Left ventricle myocardium inferior (tissue), 1 donor: ENCODE measurements around the gene PAN2. TPM values are rescaled to one million over a fixed set of nuclear protein-coding genes. Genes with fewer than 3 reads are reported as not detected.
"Not testable (repeated sequence)": the region's sequence is repeated elsewhere in the genome, so short reads cannot be mapped to it uniquely, and the experiment has no call there.

Experiments used
- DNase-seq: peaks from one replicate; pipeline ENCODE4 v3.0.0-alpha.2; 2020
- H3K27ac ChIP-seq: fragments of 200-600 bp; replicated peaks from 2 replicates; pipeline ENCODE4 v1.8.0; 2021
- H3K27me3 ChIP-seq: fragments of 200-600 bp; 2 replicates; pipeline ENCODE4 v1.8.0; 2021; ENCODE audit warnings: low read depth
- H3K36me3 ChIP-seq: fragments of 200-600 bp; 2 replicates; pipeline ENCODE4 v1.8.0; 2021
- H3K4me1 ChIP-seq: fragments of 200-600 bp; 2 replicates; pipeline ENCODE4 v1.8.0; 2021
- H3K4me3 ChIP-seq: fragments of 200-600 bp; 2 replicates; pipeline ENCODE4 v1.8.0; 2021; ENCODE audit warnings: mild to moderate bottlenecking, moderate library complexity
- H3K9me3 ChIP-seq: fragments of 200-600 bp; replicated peaks from 2 replicates; pipeline ENCODE4 v1.8.0; 2021
- intact Hi-C: fragments of 100-400 bp; cut with micrococcal nuclease; formaldehyde crosslinking; loops from one replicate; pipeline ENCODE4 v1.11.0; 2022
- total RNA-seq: library from RNA; stranded (reverse); fragmentation: NEBNext Ultra II Directional; extraction: Animal tissue kit (Norgen Biotek cat#: 25700); gene quantifications from one replicate; pipeline ENCODE4 v1.2.1, GENCODE V29; 2021
- TF ChIP-seq, protein P1 (sequence below): fragments of 200-600 bp; IDR thresholded peaks from 2 replicates; pipeline ENCODE4 v1.8.0; 2021; ENCODE audit warnings: antibody characterized with exemption, mild to moderate bottlenecking, borderline replicate concordance
- donor health status: DM: no; HTN: yes; CAD: no; lungs with severe emphysema.

Gene PAN2
- total RNA-seq, 1 donor from 2014 or later = 49.5 TPM

DNA sequence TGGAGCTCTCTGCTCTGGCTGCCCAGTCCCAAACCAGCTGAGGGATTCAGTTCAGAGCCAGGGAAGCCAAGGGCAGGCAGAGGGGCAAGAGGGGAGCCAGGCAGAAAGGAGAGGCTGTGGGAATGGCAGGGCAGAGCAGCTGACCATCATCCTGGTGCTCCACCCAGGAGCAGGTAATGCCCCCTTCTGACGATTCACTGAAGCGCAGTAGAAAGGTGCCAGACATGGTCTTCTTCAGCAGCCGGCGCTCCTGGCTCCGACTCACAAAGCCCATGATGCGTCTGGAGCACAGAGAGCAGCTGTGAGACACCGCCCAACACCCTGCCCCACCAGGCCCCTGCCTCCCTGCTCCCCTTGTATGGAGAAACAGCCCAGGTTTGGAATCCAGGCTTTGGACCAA is 12.9 kb upstream of the PAN2 start:
- DNase-seq = no peak
- Histone ChIP-seq H3K27me3 (no peaks in the 10 kb centered on the region), H3K36me3 (peaks cover 93% of the 10 kb centered on the region), H3K9me3 (no peaks in the 10 kb centered on the region), H3K4me1 (no peaks in the 10 kb centered on the region), H3K4me3 (no peak overlapping the region), H3K27ac (no peak overlapping the region)
- intact Hi-C loops = no loop called here
- TF ChIP-seq, protein P1, sequence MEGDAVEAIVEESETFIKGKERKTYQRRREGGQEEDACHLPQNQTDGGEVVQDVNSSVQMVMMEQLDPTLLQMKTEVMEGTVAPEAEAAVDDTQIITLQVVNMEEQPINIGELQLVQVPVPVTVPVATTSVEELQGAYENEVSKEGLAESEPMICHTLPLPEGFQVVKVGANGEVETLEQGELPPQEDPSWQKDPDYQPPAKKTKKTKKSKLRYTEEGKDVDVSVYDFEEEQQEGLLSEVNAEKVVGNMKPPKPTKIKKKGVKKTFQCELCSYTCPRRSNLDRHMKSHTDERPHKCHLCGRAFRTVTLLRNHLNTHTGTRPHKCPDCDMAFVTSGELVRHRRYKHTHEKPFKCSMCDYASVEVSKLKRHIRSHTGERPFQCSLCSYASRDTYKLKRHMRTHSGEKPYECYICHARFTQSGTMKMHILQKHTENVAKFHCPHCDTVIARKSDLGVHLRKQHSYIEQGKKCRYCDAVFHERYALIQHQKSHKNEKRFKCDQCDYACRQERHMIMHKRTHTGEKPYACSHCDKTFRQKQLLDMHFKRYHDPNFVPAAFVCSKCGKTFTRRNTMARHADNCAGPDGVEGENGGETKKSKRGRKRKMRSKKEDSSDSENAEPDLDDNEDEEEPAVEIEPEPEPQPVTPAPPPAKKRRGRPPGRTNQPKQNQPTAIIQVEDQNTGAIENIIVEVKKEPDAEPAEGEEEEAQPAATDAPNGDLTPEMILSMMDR = no peak

DNA sequence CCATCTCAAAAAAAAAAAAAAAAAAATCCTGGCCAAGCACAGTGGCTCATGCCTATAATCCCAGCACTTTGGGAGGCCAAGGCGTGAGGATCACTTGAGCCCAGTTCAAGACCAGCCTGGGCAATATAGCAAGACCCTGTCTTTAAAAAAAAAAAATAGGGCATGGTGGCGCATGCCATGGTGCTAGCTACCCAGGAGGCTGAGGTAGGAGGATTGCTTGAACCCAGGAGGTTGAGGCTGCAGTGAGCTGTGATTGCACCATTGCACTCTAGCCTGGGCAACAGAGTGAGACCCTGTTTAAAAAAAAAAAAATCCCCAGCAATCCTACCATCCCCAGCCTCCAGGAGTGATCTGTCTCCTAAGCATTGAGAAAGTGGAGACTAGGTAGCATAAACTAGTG is 8.5 kb upstream of the PAN2 start:
- H3K27ac ChIP-seq, H3K4me3 ChIP-seq, H3K27me3 ChIP-seq, H3K4me1 ChIP-seq, intact Hi-C loops, H3K9me3 ChIP-seq, DNase-seq: not testable (repeated sequence)
- H3K36me3 ChIP-seq = peaks cover 51% of the 10 kb centered on the region

DNA sequence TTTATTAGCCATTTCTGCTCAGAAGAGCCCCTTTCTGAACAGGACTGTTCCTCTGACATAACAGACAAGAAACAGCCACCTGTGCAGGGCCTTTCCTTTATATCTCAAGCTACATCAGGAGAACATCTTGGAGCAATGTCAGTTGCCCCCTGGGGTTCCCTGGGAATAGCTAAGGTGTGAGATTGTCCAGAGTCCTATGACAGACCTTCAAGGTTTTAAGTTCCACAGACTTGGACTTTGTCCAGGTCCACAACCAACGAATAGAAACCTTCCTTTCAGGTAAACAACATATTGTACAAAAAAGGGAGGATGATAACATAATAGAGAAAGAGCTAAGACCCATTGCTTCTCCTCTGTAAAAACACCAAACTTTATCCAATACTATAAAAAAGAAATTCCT is 7.8 kb upstream of the PAN2 start:
- TF ChIP-seq, protein P1 = no peak
- Histone ChIP-seq H3K4me3 (no peak overlapping the region), H3K9me3 (no peaks in the 10 kb centered on the region), H3K4me1 (no peaks in the 10 kb centered on the region), H3K27ac (no peak overlapping the region), H3K36me3 (peaks cover 44% of the 10 kb centered on the region), H3K27me3 (no peaks in the 10 kb centered on the region)
- no peak for DNase-seq
- intact Hi-C loops = no loop called here

DNA sequence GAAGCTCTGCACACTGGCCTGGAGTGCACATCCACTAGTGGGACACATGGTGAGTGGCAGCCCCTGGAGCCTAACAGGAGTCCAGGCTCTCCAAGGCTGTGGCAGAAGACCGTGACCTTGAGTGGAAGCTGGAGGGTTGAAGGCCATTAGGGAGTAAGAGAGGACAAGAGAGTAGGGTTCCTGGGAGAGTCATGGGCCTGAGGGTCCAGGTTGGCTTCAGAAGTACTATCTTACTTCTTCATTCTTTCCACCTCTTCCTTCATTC is 5.3 kb upstream of the PAN2 start:
- Histone ChIP-seq H3K4me3 (no peak overlapping the region), H3K4me1 (peaks cover 8% of the 10 kb centered on the region), H3K27ac (no peak overlapping the region), H3K9me3 (no peaks in the 10 kb centered on the region), H3K27me3 (no peaks in the 10 kb centered on the region), H3K36me3 (peaks cover 21% of the 10 kb centered on the region)
- no peak for DNase-seq
- intact Hi-C loops = no loop called here
- TF ChIP-seq, protein P1 = no peak

DNA sequence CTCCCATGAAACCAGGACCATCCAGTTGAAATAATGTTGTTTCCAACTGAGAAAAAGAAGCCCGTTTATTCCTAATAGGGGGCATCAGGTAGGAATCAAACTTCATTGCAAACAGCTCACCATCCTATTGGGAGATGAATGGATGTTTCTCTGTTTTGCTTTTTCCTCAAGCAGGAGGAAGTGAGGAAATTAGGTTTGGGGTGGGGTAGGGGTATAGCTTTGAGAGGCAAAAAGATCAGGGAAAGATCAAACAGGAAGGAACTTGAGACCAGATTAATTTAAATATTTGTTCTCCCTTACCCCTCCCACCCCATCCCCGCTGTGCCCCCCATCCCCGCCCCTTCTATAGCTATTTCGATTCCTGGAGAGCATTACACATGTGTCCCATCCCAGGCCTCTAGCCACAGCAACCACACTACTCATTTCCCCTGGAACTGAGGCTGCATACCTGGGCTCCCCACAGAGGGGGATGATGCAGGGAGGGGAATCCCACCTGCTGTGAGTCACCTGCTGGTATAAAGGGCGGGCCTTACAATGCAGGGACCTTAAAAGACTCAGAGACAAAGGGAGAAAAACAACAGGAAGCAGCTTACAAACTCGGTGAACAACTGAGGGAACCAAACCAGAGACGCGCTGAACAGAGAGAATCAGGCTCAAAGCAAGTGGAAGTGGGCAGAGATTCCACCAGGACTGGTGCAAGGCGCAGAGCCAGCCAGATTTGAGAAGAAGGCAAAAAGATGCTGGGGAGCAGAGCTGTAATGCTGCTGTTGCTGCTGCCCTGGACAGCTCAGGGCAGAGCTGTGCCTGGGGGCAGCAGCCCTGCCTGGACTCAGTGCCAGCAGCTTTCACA is 4.7 kb upstream of the PAN2 start, which contains the start of gene IL23A:
TSS of gene IL23A (plus strand) at position 577 of the 850 bp plus-strand sequence. CDS start at position 738, 161 bp downstream.
- H3K4me1 ChIP-seq = peaks cover 10% of the 10 kb centered on the region
- TF ChIP-seq, protein P1 = no peak
- no peaks in the 10 kb centered on the region for H3K27me3 ChIP-seq
- intact Hi-C loops = no loop called here
- H3K36me3 ChIP-seq = peaks cover 16% of the 10 kb centered on the region
- no peak within 1 kb of the TSS for H3K4me3 ChIP-seq
- no peak for DNase-seq
- no peaks in the 10 kb centered on the region for H3K9me3 ChIP-seq
- no peak within 1 kb of the TSS for H3K27ac ChIP-seq

DNA sequence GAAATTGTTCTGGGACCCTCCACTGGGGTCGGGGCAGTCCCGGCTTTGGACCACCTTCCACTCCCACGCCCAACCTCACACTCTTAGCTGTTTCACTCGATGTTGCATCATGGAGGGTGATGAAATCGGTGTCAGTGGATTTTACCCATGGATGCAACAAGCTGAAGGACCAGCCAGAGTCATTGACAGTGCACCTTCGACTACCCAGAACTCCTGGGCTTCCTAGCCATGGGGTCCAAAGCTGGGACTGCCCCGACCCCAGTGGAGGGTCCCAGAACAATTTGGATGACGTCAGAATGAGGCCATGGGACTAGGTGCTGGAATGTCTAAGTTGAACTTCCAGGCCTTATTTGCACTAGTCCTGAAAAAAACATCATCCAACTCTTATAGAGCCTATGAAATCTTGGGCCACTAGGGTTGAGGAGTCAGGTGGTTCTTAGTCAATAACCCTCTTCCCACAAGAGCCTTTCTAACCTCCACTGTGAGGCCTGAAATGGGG is 4.0 kb upstream of the PAN2 start:
- DNase-seq = no peak
- H3K36me3 ChIP-seq = peaks cover 8% of the 10 kb centered on the region
- H3K27ac ChIP-seq = no peak overlapping the region
- no peaks in the 10 kb centered on the region for H3K27me3 ChIP-seq
- peaks cover 17% of the 10 kb centered on the region for H3K4me1 ChIP-seq
- TF ChIP-seq, protein P1 = no peak
- H3K9me3 ChIP-seq = no peaks in the 10 kb centered on the region
- intact Hi-C loops = no loop called here
- no peak overlapping the region for H3K4me3 ChIP-seq
